ENCODE data around the gene OMP.

OMP gene

GRCh38 chr11:77146261-77147035 lies 43.8 kb downstream of the OMP start:
- H3K4me3 ChIP-seq (ENCODE audit: low read depth, low read length) = no peak overlapping the region
- DNase-seq (ENCODE audit: low read depth) = no peak
- TF ChIP-seq CTCF (IDR thresholded peaks at IDR 0.05; ENCODE audit: low read depth, low read length) = no peak
- no peak for TF ChIP-seq MAX (IDR thresholded peaks at IDR 0.05; ENCODE audit: low read depth, low read length)
- TF ChIP-seq MYC (IDR thresholded peaks at IDR 0.05; ENCODE audit: low read depth, low read length) = no peak
- TF ChIP-seq POLR2A (IDR thresholded peaks at IDR 0.05; ENCODE audit: extremely low read depth, insufficient read length) = no peak

- no peak for TF ChIP-seq MAX (IDR thresholded peaks at IDR 0.05; ENCODE audit: low read depth, low read length)
- TF ChIP-seq MYC (IDR thresholded peaks at IDR 0.05; ENCODE audit: low read depth, low read length) = no peak
- no peak for TF ChIP-seq POLR2A (IDR thresholded peaks at IDR 0.05; ENCODE audit: extremely low read depth, insufficient read length)
- no peak for TF ChIP-seq CTCF (IDR thresholded peaks at IDR 0.05; ENCODE audit: low read depth, low read length)
- DNase-seq (ENCODE audit: low read depth) = no peak
- no peak overlapping the region for H3K4me3 ChIP-seq (ENCODE audit: low read depth, low read length)
Measured at GRCh38 chr11:77147036-77147315, 44.3 kb downstream of the OMP start.

- peak; percentile 46; the same call in 1 of the 2 replicates for TF ChIP-seq MYC (IDR thresholded peaks at IDR 0.05; ENCODE audit: low read depth, low read length)
- peak; percentile 14 for TF ChIP-seq POLR2A (IDR thresholded peaks at IDR 0.05; ENCODE audit: extremely low read depth, insufficient read length)
- TF ChIP-seq CTCF (IDR thresholded peaks at IDR 0.05; ENCODE audit: low read depth, low read length) = no peak
- no peak; the same call in 1 of the 2 replicates for TF ChIP-seq MAX (IDR thresholded peaks at IDR 0.05; ENCODE audit: low read depth, low read length)
- DNase-seq (ENCODE audit: low read depth) = peak; percentile 95
- peak overlapping the region; percentile 3 for H3K4me3 ChIP-seq (ENCODE audit: low read depth, low read length)
Measured at GRCh38 chr11:77147668-77148321, 45.2 kb downstream of the OMP start.

- TF ChIP-seq MAX (IDR thresholded peaks at IDR 0.05; ENCODE audit: low read depth, low read length) (no peak), POLR2A (IDR thresholded peaks at IDR 0.05; ENCODE audit: extremely low read depth, insufficient read length) (no peak), CTCF (IDR thresholded peaks at IDR 0.05; ENCODE audit: low read depth, low read length) (no peak), MYC (IDR thresholded peaks at IDR 0.05; ENCODE audit: low read depth, low read length) (no peak)
- no peak overlapping the region for H3K4me3 ChIP-seq (ENCODE audit: low read depth, low read length)
- no peak for DNase-seq (ENCODE audit: low read depth)
Measured at GRCh38 chr11:77148963-77149715, 46.5 kb downstream of the OMP start.

GRCh38 chr11:77149716-77150392 lies 47.2 kb downstream of the OMP start:
- DNase-seq (ENCODE audit: low read depth) = no peak
- no peak overlapping the region for H3K4me3 ChIP-seq (ENCODE audit: low read depth, low read length)
- TF ChIP-seq CTCF (IDR thresholded peaks at IDR 0.05; ENCODE audit: low read depth, low read length) = no peak
- TF ChIP-seq MYC (IDR thresholded peaks at IDR 0.05; ENCODE audit: low read depth, low read length) = no peak
- no peak for TF ChIP-seq POLR2A (IDR thresholded peaks at IDR 0.05; ENCODE audit: extremely low read depth, insufficient read length)
- TF ChIP-seq MAX (IDR thresholded peaks at IDR 0.05; ENCODE audit: low read depth, low read length) = no peak
